K562 (cell line): ENCODE measurements around the gene BST1. TPM values are rescaled to one million over a fixed set of nuclear protein-coding genes. Genes with fewer than 3 reads are reported as not detected.

Experiments
- ATAC-seq: fragments of 200-7000 bp; cut with Tn5 transposase; 3 replicates; pipeline ENCODE4 v1.9.1; 2020; ENCODE audit warnings: moderate library complexity
- BruUV-seq: library from RNA; stranded (reverse); fragments of 400-500 nt; replicated peaks from 2 replicates; lab custom pipeline; 2021; lab: Mats Ljungman, UMichigan
- CTCF ChIA-PET: fragments of 300-600 bp; formaldehyde crosslinking; extraction: SDS; loops from one replicate; lab custom pipeline; 2021; ENCODE audit warnings: low intra/inter-chr PET ratio; lab: Yijun Ruan, JAX
- POLR2A ChIA-PET: fragments of 300-600, 350-650 bp; sonication (Branson Sonifier 250); formaldehyde crosslinking; extraction: SDS; loops from one replicate; lab custom pipeline; 2021; ENCODE audit warnings: antibody characterized with exemption, inconsistent platforms; lab: Yijun Ruan, JAX
- DNase-seq, 4 experiments: peaks; one replicate each; pipeline versions ENCODE4 v3.0.0 to v3.0.0-alpha.2; 2011 to 2018; ENCODE audit warnings: low spot score in 3 of 4, mixed read lengths in 3 of 4; ENCODE audit errors: extremely low read depth in 1 of 4
- FAIRE-seq: peaks from 2 replicates; lab custom pipeline; 2011; peaks lifted over from hg19 to GRCh38; lab: Jason Lieb, UNC
- H2AFZ ChIP-seq: 2 replicates; pipeline ENCODE4 v1.6.0; 2011; ENCODE audit warnings: low read depth, low read length, control low read depth, inconsistent platforms
- H3K27ac ChIP-seq: fragments of 200-600 bp; 3 replicates; pipeline ENCODE4 v1.8.0; 2011; ENCODE audit warnings: low read depth, mild to moderate bottlenecking, control low read depth, inconsistent platforms, low read length, moderate library complexity, mixed read lengths; ENCODE audit errors: extremely low read depth
- H3K27me3 ChIP-seq, 2 experiments: fragments of 300-600 bp in 1 of 2; 2 replicates in 1 of 2; 3 replicates in 1 of 2; pipeline versions ENCODE4 v1.6.0 to v1.8.0; 2011; ENCODE audit warnings: inconsistent platforms in 2 of 2, low read length in 2 of 2, mild to moderate bottlenecking in 1 of 2, mixed read lengths in 1 of 2, moderate library complexity in 1 of 2; ENCODE audit not compliant: control insufficient read depth in 2 of 2, insufficient read depth in 2 of 2
- H3K36me3 ChIP-seq: fragments of 300-600 bp; 3 replicates; pipeline ENCODE4 v1.8.0; 2011; ENCODE audit warnings: mild to moderate bottlenecking, low read length, inconsistent platforms; ENCODE audit not compliant: control insufficient read depth, insufficient read depth
- H3K4me1 ChIP-seq, 2 experiments: fragments of 200-600 bp in 1 of 2; replicated peaks in 1 of 2; 2 replicates in 1 of 2; 3 replicates in 1 of 2; pipeline versions ENCODE4 v1.5.1 to v1.8.0; 2011; ENCODE audit warnings: inconsistent platforms in 2 of 2, low read length in 2 of 2, mild to moderate bottlenecking in 1 of 2, mixed read lengths in 1 of 2, moderate library complexity in 1 of 2; ENCODE audit not compliant: control insufficient read depth in 2 of 2, insufficient read depth in 2 of 2
- H3K4me2 ChIP-seq: 2 replicates; pipeline ENCODE4 v1.6.1; 2011; ENCODE audit warnings: low read length, control low read depth, inconsistent platforms, mixed read lengths; ENCODE audit not compliant: insufficient read depth
- H3K4me3 ChIP-seq: fragments of 200-600 bp; sonication (generic), shearing (Covaris generic); 2 replicates; pipeline ENCODE4 v1.5.1; 2016; ENCODE audit warnings: control low read depth, inconsistent platforms
- H3K79me2 ChIP-seq: fragments of 200-600 bp; 3 replicates; pipeline ENCODE4 v1.8.0; 2011; ENCODE audit warnings: low read length, inconsistent platforms; ENCODE audit not compliant: control insufficient read depth, insufficient read depth
- H3K9ac ChIP-seq, 2 experiments: 2 replicates each; pipeline versions ENCODE4 v1.6.0 to v1.6.1; 2011; ENCODE audit warnings: low read depth in 2 of 2, low read length in 2 of 2, control low read depth in 1 of 2, inconsistent platforms in 1 of 2, mild to moderate bottlenecking in 1 of 2, mixed read lengths in 1 of 2; ENCODE audit not compliant: insufficient read depth in 1 of 2
- H3K9me1 ChIP-seq: one replicate; pipeline ENCODE4 v1.6.0; 2011; ENCODE audit warnings: inconsistent platforms, mild to moderate bottlenecking, low read length, moderate library complexity; ENCODE audit not compliant: control insufficient read depth, insufficient read depth
- H3K9me3 ChIP-seq: replicated peaks from 2 replicates; pipeline ENCODE4 v1.5.1; 2011; ENCODE audit warnings: low read depth, low read length, inconsistent platforms; ENCODE audit not compliant: control insufficient read depth, insufficient read depth
- H4K20me1 ChIP-seq: replicated peaks from 2 replicates; pipeline ENCODE4 v1.6.1; 2011; ENCODE audit warnings: low read length, inconsistent platforms, mixed read lengths; ENCODE audit not compliant: control insufficient read depth, insufficient read depth
- ARID1B ChIP-seq: fragments of 450-650 bp; IDR thresholded peaks from 2 replicates; pipeline ENCODE4 v1.6.1; 2016; ENCODE audit warnings: antibody characterized with exemption, mild to moderate bottlenecking, inconsistent platforms
- BMI1 ChIP-seq: fragments of 150-350 bp; IDR thresholded peaks from 2 replicates; pipeline ENCODE4 v1.6.1; 2014; ENCODE audit warnings: low read length
- BRD4 ChIP-seq: fragments of 200-600 bp; sonication (generic); IDR thresholded peaks from 2 replicates; pipeline ENCODE4 v1.6.1; 2017; ENCODE audit warnings: inconsistent platforms
- CXXC5 ChIP-seq: fragments of 250-450 bp; sonication (Bioruptor Pico); IDR thresholded peaks from 2 replicates; pipeline ENCODE4 v1.8.0; 2022; ENCODE audit warnings: inconsistent platforms, mild to moderate bottlenecking, moderate library complexity
- ESRRA ChIP-seq: fragments of 450-650 bp; IDR thresholded peaks from 2 replicates; pipeline ENCODE4 v1.6.1; 2014; ENCODE audit warnings: low read depth, mild to moderate bottlenecking, moderate library complexity, borderline replicate concordance
- FOXP1 ChIP-seq: sonication (generic); formaldehyde crosslinking; IDR thresholded peaks from 2 replicates; pipeline ENCODE4 v1.8.0; 2022; ENCODE audit warnings: mild to moderate bottlenecking, missing genetic modification reagents
- HIVEP1 ChIP-seq: fragments of 250-450 bp; sonication (Bioruptor Pico); IDR thresholded peaks from 2 replicates; pipeline ENCODE4 v1.4.0; 2020; ENCODE audit warnings: mild to moderate bottlenecking
- LARP7 ChIP-seq: fragments of 450-650 bp; IDR thresholded peaks from 2 replicates; pipeline ENCODE4 v1.6.1; 2016
- TRIM28 ChIP-seq: fragments of 450-650 bp; IDR thresholded peaks from 2 replicates; pipeline ENCODE4 v1.6.1; 2017
- ZNF12 ChIP-seq: sonication (generic); formaldehyde crosslinking; IDR thresholded peaks from 2 replicates; pipeline ENCODE4 v1.4.0; 2020; ENCODE audit warnings: mild to moderate bottlenecking, missing genetic modification reagents
- WGBS: fragments of 100-300 bp; shearing (Covaris generic); methylation state at CpG from one replicate; pipeline ENCODE4 v1.1.6; 2016; ENCODE audit warnings: low coverage, mixed read lengths; ENCODE audit not compliant: insufficient coverage; ENCODE audit errors: missing lambda C conversion rate; 5-methylcytosine and 5-hydroxymethylcytosine counted together
- in situ Hi-C: fragments of 300-500 bp; cut with MboI; formaldehyde crosslinking; loops from 4 replicates; pipeline ENCODE4 v1.15.0; 2018; ENCODE audit warnings: inconsistent platforms, mixed read lengths
- intact Hi-C: fragments of 100-400 bp; cut with micrococcal nuclease; formaldehyde crosslinking; loops from 2 replicates; pipeline ENCODE4 v1.14.2; 2022
- polyA plus RNA-seq, 8 experiments: library from polyadenylated mRNA; depleted of rRNA in 4 of 8; stranded (reverse) in 5 of 8; unstranded in 3 of 8; fragments of >200 nt; fragmentation: Nextera tagmentation in 2 of 8; fragmentation: Illumina TruSeq in 1 of 8; extraction: Ambion mirVana in 2 of 8; extraction: Trizol in 1 of 8; gene quantifications; 2 replicates each; pipeline versions ENCODE4 v1.2.1 to v1.2.3, GENCODE V29; 2011 to 2014; ENCODE audit warnings: inconsistent platforms in 1 of 8, missing spikeins in 1 of 8
- total RNA-seq, 7 experiments: library from RNA; depleted of rRNA in 6 of 7; stranded (reverse); fragments of >200 nt in 6 of 7; fragmentation: Illumina TruSeq in 2 of 7; extraction: Trizol in 2 of 7; gene quantifications; 2 replicates each; pipeline versions ENCODE4 v1.2.1 to v1.2.3, GENCODE V29; 2011 to 2021; ENCODE audit warnings: low replicate concordance in 1 of 7
- TF ChIP-seq, protein P1 (sequence below), 2 experiments: fragments of 450-650 bp; IDR thresholded peaks; 2 replicates each; pipeline ENCODE4 v1.6.1; 2018; ENCODE audit warnings: mild to moderate bottlenecking in 2 of 2, low read depth in 1 of 2; ENCODE audit not compliant: partially characterized antibody in 2 of 2

BST1 gene
- total and polyA plus RNA-seq, 9 of the 15 experiments (the other 6 are each of a cell fraction or from before 2014, with no cell fraction given) = 0.04 to 0.38 (median 0.07) TPM; not detected in 6

DNA sequence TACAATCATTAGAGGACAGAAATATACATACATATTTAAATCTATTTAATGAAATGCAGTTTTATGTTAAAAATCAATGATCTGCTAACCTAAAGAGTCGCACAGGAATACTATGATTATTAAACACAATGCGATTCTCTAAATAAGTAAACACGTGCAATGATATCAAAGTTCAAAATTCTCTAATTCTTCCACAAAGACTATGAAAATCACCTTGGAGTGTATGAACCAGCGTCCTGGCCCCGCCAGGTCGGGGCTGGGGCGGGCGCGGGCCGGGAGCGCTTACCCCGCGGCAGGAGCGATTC is 21.8 kb upstream of the BST1 start:
- H2AFZ ChIP-seq = peak overlapping the region; percentile 92
- TF ChIP-seq LARP7 (no peak), CXXC5 (CRISPR knock-in tag) (no peak), BRD4 (no peak; the same call in 1 of the 2 replicates), FOXP1 (no peak), ESRRA (no peak), TRIM28 (no peak), ARID1B (no peak), HIVEP1 (no peak), ZNF12 (no peak), BMI1 (no peak)
- TF ChIP-seq, protein P1, sequence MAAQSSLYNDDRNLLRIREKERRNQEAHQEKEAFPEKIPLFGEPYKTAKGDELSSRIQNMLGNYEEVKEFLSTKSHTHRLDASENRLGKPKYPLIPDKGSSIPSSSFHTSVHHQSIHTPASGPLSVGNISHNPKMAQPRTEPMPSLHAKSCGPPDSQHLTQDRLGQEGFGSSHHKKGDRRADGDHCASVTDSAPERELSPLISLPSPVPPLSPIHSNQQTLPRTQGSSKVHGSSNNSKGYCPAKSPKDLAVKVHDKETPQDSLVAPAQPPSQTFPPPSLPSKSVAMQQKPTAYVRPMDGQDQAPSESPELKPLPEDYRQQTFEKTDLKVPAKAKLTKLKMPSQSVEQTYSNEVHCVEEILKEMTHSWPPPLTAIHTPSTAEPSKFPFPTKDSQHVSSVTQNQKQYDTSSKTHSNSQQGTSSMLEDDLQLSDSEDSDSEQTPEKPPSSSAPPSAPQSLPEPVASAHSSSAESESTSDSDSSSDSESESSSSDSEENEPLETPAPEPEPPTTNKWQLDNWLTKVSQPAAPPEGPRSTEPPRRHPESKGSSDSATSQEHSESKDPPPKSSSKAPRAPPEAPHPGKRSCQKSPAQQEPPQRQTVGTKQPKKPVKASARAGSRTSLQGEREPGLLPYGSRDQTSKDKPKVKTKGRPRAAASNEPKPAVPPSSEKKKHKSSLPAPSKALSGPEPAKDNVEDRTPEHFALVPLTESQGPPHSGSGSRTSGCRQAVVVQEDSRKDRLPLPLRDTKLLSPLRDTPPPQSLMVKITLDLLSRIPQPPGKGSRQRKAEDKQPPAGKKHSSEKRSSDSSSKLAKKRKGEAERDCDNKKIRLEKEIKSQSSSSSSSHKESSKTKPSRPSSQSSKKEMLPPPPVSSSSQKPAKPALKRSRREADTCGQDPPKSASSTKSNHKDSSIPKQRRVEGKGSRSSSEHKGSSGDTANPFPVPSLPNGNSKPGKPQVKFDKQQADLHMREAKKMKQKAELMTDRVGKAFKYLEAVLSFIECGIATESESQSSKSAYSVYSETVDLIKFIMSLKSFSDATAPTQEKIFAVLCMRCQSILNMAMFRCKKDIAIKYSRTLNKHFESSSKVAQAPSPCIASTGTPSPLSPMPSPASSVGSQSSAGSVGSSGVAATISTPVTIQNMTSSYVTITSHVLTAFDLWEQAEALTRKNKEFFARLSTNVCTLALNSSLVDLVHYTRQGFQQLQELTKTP (IDR thresholded peaks at IDR 0.05; ENCODE audit: low read depth in 1 of 2, partially characterized antibody in 2 of 2) = no peak

More for the DNA sequence above, 21.8 kb upstream of the BST1 start:
- H3K4me3 ChIP-seq = peak overlapping the region; percentile 67
- H3K4me2 ChIP-seq = peak overlapping the region; percentile 93; the same call in 1 of the 2 replicates
- POLR2A ChIA-PET = interaction anchor here (0.6 to 2.2 kb wide), 9 partner anchors 9 to 202 kb away, joined by 3 to 9 read pairs (median 3); no protein-coding TSS in a partner anchor
- H3K79me2 ChIP-seq = peaks cover 89% of the 10 kb centered on the region
- peak overlapping the region; percentile 87 for H3K27ac ChIP-seq
- H3K9me1 ChIP-seq = no peaks in the 10 kb centered on the region
- H3K36me3 ChIP-seq = peaks cover 26% of the 10 kb centered on the region
- ATAC-seq = no peak
- intact Hi-C loops = loop anchor here (1.0 to 10.0 kb wide), 3 partner anchors 27 to 678 kb away; partner anchors contain the start of genes CPEB2 and TAPT1
- BruUV-seq = no TSS peak
- 0% methylated on average over 11 of the region's 14 CpGs for WGBS
- CTCF ChIA-PET = no interaction called here
- H3K9ac ChIP-seq = peak overlapping the region; percentile 91 to 96
- H3K9me3 ChIP-seq = no peaks in the 10 kb centered on the region
- no peak for FAIRE-seq
- H3K4me1 ChIP-seq = peaks cover 4 to 16% of the 10 kb centered on the region in 2 experiments; a peak in 4 of 5 replicates
- in situ Hi-C loops = no loop called here
- no peaks in the 10 kb centered on the region for H4K20me1 ChIP-seq
- H3K27me3 ChIP-seq = no peaks in the 10 kb centered on the region
- DNase-seq = no peak
